Erythroblast (primary cell): ENCODE results near the gene CLIC6.

Experiments used
- GATA1 ChIP-seq: IDR thresholded peaks from 2 replicates; pipeline ENCODE4 v1.6.1; 2011; ENCODE audit warnings: low read depth, mild to moderate bottlenecking, control low read depth, low read length, moderate library complexity
- POLR2A ChIP-seq: IDR thresholded peaks from 2 replicates; pipeline ENCODE4 v1.6.1; 2011; ENCODE audit warnings: mild to moderate bottlenecking, low read length

DNA sequence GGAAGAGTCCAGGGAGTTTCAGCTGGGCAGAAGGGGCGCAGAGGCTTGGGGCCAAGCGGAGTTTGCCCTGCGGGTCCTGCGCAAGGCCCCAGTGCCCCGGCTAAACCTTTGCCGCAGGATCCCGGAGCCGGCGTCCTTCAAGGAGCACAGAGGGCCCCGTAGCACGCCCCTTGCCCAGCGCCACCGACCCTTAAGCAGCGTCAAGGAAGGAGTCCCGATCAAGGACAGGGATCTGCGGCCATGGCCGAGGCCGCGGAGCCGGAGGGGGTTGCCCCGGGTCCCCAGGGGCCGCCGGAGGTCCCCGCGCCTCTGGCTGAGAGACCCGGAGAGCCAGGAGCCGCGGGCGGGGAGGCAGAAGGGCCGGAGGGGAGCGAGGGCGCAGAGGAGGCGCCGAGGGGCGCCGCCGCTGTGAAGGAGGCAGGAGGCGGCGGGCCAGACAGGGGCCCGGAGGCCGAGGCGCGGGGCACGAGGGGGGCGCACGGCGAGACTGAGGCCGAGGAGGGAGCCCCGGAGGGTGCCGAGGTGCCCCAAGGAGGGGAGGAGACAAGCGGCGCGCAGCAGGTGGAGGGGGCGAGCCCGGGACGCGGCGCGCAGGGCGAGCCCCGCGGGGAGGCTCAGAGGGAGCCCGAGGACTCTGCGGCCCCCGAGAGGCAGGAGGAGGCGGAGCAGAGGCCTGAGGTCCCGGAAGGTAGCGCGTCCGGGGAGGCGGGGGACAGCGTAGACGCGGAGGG lies 520 bp downstream of the CLIC6 start:
- no peak for TF ChIP-seq POLR2A
- no peak for TF ChIP-seq GATA1
